GM21526 (cell line): ENCODE results near the gene TAX1BP3.

Source experiments
- ATAC-seq: cut with Tn5 transposase; IDR thresholded peaks from one replicate; pipeline ENCODE4 v1.9.1; 2021; ENCODE audit warnings: moderate library complexity; ENCODE audit not compliant: unreplicated experiment, low FRiP score

Gene TAX1BP3

GRCh38 chr17:3688852-3689261 lies 20.5 kb upstream of the TAX1BP3 start:
- ATAC-seq: no peak

- ATAC-seq: no peak
Measured at GRCh38 chr17:3688027-3688553, 19.7 kb upstream of the TAX1BP3 start.

GRCh38 chr17:3685174-3685573 lies 16.8 kb upstream of the TAX1BP3 start:
- no peak for ATAC-seq

- ATAC-seq: no peak
Measured at GRCh38 chr17:3683054-3683511, 14.7 kb upstream of the TAX1BP3 start.

- no peak for ATAC-seq
Measured at GRCh38 chr17:3682033-3682432, 13.7 kb upstream of the TAX1BP3 start.

- no peak for ATAC-seq
Measured at GRCh38 chr17:3681565-3681964, 13.2 kb upstream of the TAX1BP3 start.

- ATAC-seq: no peak
Measured at GRCh38 chr17:3681057-3681456, 12.7 kb upstream of the TAX1BP3 start.

- no peak for ATAC-seq
Measured at GRCh38 chr17:3679531-3680126, 11.3 kb upstream of the TAX1BP3 start.

- ATAC-seq: no peak
Measured at GRCh38 chr17:3678821-3679530, 10.6 kb upstream of the TAX1BP3 start.

GRCh38 chr17:3678095-3678820 lies 9.9 kb upstream of the TAX1BP3 start:
- no peak for ATAC-seq

GRCh38 chr17:3675886-3676285 lies 7.5 kb upstream of the TAX1BP3 start:
- no peak for ATAC-seq

- no peak for ATAC-seq
Measured at GRCh38 chr17:3672571-3672970, 4.2 kb upstream of the TAX1BP3 start.

- ATAC-seq: no peak
Measured at GRCh38 chr17:3669548-3669947, 1.2 kb upstream of the TAX1BP3 start.

GRCh38 chr17:3669085-3669347 lies 638 bp upstream of the TAX1BP3 start:
- ATAC-seq: no peak

- no peak for ATAC-seq
Measured at GRCh38 chr17:3667366-3668278, 756 bp downstream of the TAX1BP3 start.

- ATAC-seq: no peak
Measured at GRCh38 chr17:3666516-3666915, 1.9 kb downstream of the TAX1BP3 start.

- no peak for ATAC-seq
Measured at GRCh38 chr17:3665834-3666233, 2.5 kb downstream of the TAX1BP3 start.

GRCh38 chr17:3663102-3664011 lies 5.0 kb downstream of the TAX1BP3 start:
- ATAC-seq: no peak

- ATAC-seq: no peak
Measured at GRCh38 chr17:3660311-3660891, 8.0 kb downstream of the TAX1BP3 start.
